ENCODE data around the gene AQP5.
"Not testable (repeated sequence)": the region's sequence is repeated elsewhere in the genome, so short reads cannot be mapped to it uniquely, and the experiment has no call there.

DNA sequence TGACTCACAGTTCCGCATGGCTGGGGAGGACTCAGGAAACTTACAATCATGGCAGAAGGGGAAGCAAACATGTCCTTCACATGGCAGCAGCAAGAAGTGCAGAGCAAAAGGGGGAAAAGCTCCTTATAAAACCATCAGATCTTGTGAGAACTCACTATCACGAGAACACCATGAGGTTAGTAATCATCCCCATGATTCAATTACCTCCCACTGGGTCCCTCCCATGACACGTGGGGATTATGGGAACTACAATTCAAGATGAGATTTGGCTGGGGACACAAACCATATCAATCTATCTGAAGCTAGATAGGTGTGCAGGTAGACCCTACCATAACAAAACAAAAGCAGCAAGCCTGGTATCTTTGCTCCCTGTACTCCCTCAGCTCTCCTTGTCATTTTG lies 24.8 kb downstream of the AQP5 start:
- TF ChIP-seq EZH2 (IDR thresholded peaks at IDR 0.05; ENCODE audit: insufficient read depth, poor library complexity, severe bottlenecking); EZH2phosphoT487 (IDR thresholded peaks at IDR 0.05; ENCODE audit: insufficient read depth, low read depth): not testable (repeated sequence)

All from GM23248 (cell line).